ENCODE measurements around the gene KCNJ6. TPM values are rescaled to one million over a fixed set of nuclear protein-coding genes. Genes with fewer than 3 reads are reported as not detected.

The KCNJ6 gene
- total RNA-seq, 1 experiment from 2014 or later: not detected

DNA sequence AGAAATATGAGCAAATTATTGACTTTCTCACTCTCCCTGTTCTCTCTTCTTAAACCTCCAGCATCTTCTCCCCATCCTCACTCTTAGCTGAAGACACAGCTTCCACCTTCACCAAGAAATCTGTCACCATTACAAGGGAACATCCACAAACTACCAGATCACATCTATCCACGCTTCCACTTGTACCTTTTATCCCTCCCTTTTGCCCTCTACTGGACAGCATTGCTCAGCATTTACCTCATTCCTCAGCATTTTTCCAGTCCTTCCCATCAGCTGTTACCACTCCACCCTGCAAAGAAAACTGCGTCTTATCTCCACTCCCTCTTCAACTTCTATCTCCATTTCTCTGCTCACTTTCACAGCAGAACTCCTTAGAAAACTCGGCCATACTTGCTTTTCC, 42.6 kb downstream of the KCNJ6 start:
- DNase-seq (ENCODE audit: low read depth, low spot score): no peak
- H2AFZ ChIP-seq (ENCODE audit: low read depth, low read length, poor library complexity, severe bottlenecking): no peak overlapping the region
- H3K36me3 ChIP-seq (ENCODE audit: control insufficient read depth in 1 of 2, insufficient read depth in 2 of 2, low read length in 2 of 2): no peaks in the 10 kb centered on the region
- intact Hi-C loops (cut with micrococcal nuclease): no loop called here
- peaks cover 0 to 4% of the 10 kb centered on the region in 2 experiments; a peak in 1 of 4 replicates for H3K9me3 ChIP-seq (ENCODE audit: control insufficient read depth in 1 of 2, insufficient read depth in 1 of 2, low read depth in 1 of 2, low read length in 2 of 2)
- H3K27me3 ChIP-seq (ENCODE audit: insufficient read depth, low read length): no peaks in the 10 kb centered on the region
- no peaks in the 10 kb centered on the region for H4K20me1 ChIP-seq (ENCODE audit: insufficient read depth)
- H3K79me2 ChIP-seq (ENCODE audit: insufficient read depth, low read length): no peaks in the 10 kb centered on the region
- no peak for ATAC-seq
- no peaks in the 10 kb centered on the region for H3K9me2 ChIP-seq (ENCODE audit: insufficient read depth)
- no peaks in the 10 kb centered on the region for H3K4me1 ChIP-seq (ENCODE audit: control insufficient read depth in 1 of 2, insufficient read depth in 2 of 2, low read length in 2 of 2)
- CTCF ChIA-PET: no interaction called here
- H3K4me3 ChIP-seq (replicated peaks in 1 of 2; ENCODE audit: low read depth in 1 of 2, low read length in 2 of 2): no peak overlapping the region
- H3K9ac ChIP-seq (ENCODE audit: low read length): no peak overlapping the region
- POLR2A ChIA-PET: no interaction called here
- TF ChIP-seq EGR1 (IDR thresholded peaks at IDR 0.05; ENCODE audit: low read depth): no peak
- TF ChIP-seq CTCF (IDR thresholded peaks at IDR 0.05 in 2 of 3, conservative IDR thresholded peaks at IDR 0.05 in 1 of 3; ENCODE audit: borderline replicate concordance in 1 of 3, insufficient read depth in 1 of 3, low read depth in 2 of 3, low read length in 2 of 3): 0 out of 6 replicates have a peak, but pooled peaks of 1 of the 3 experiments have one; percentile 5
- no peak overlapping the region for H3K4me2 ChIP-seq (ENCODE audit: low read length)
- H3K27ac ChIP-seq (ENCODE audit: low read depth, low read length): no peak overlapping the region
- RAD21 ChIA-PET (ENCODE audit: low non-redundant PET in 1 of 2, low total read pairs in 2 of 2, uncharacterized antibody in 2 of 2, unreplicated experiment in 2 of 2): no interaction called here
- BruUV-seq (replicated peaks): no TSS peak

- no peak for ATAC-seq
- BruUV-seq (replicated peaks): no TSS peak
- no peaks in the 10 kb centered on the region for H3K27me3 ChIP-seq (ENCODE audit: insufficient read depth, low read length)
- no peak for DNase-seq (ENCODE audit: low read depth, low spot score)
- no peak overlapping the region for H3K4me3 ChIP-seq (replicated peaks in 1 of 2; ENCODE audit: low read depth in 1 of 2, low read length in 2 of 2)
- POLR2A ChIA-PET: no interaction called here
- no peaks in the 10 kb centered on the region for H3K79me2 ChIP-seq (ENCODE audit: insufficient read depth, low read length)
- intact Hi-C loops (cut with micrococcal nuclease): no loop called here
- CTCF ChIA-PET: no interaction called here
- RAD21 ChIA-PET (ENCODE audit: low non-redundant PET in 1 of 2, low total read pairs in 2 of 2, uncharacterized antibody in 2 of 2, unreplicated experiment in 2 of 2): no interaction called here
- no peaks in the 10 kb centered on the region for H3K36me3 ChIP-seq (ENCODE audit: control insufficient read depth in 1 of 2, insufficient read depth in 2 of 2, low read length in 2 of 2)
- TF ChIP-seq YY1 (IDR thresholded peaks at IDR 0.05; ENCODE audit: extremely low read depth, insufficient replicate concordance, low read depth, low read length) (no peak), FOSL1 (IDR thresholded peaks at IDR 0.05; ENCODE audit: low read depth) (no peak), TCF7L2 (IDR thresholded peaks at IDR 0.05; ENCODE audit: borderline replicate concordance, extremely low read depth, insufficient read depth, insufficient read length) (no peak), EZH2phosphoT487 (IDR thresholded peaks at IDR 0.05; ENCODE audit: borderline replicate concordance) (no peak)
- TF ChIP-seq, protein P1, sequence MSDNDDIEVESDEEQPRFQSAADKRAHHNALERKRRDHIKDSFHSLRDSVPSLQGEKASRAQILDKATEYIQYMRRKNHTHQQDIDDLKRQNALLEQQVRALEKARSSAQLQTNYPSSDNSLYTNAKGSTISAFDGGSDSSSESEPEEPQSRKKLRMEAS (IDR thresholded peaks at IDR 0.05): no peak
- TF ChIP-seq, protein P2, sequence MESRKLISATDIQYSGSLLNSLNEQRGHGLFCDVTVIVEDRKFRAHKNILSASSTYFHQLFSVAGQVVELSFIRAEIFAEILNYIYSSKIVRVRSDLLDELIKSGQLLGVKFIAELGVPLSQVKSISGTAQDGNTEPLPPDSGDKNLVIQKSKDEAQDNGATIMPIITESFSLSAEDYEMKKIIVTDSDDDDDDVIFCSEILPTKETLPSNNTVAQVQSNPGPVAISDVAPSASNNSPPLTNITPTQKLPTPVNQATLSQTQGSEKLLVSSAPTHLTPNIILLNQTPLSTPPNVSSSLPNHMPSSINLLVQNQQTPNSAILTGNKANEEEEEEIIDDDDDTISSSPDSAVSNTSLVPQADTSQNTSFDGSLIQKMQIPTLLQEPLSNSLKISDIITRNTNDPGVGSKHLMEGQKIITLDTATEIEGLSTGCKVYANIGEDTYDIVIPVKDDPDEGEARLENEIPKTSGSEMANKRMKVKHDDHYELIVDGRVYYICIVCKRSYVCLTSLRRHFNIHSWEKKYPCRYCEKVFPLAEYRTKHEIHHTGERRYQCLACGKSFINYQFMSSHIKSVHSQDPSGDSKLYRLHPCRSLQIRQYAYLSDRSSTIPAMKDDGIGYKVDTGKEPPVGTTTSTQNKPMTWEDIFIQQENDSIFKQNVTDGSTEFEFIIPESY (IDR thresholded peaks at IDR 0.05; ENCODE audit: extremely low read depth, insufficient replicate concordance, low read length): no peak
- no peak overlapping the region for H3K4me2 ChIP-seq (ENCODE audit: low read length)
- no peak overlapping the region for H2AFZ ChIP-seq (ENCODE audit: low read depth, low read length, poor library complexity, severe bottlenecking)
- no peaks in the 10 kb centered on the region for H3K9me2 ChIP-seq (ENCODE audit: insufficient read depth)
- no peak overlapping the region for H3K9ac ChIP-seq (ENCODE audit: low read length)
- no peaks in the 10 kb centered on the region for H4K20me1 ChIP-seq (ENCODE audit: insufficient read depth)
- H3K27ac ChIP-seq (ENCODE audit: low read depth, low read length): no peak overlapping the region
- no peaks in the 10 kb centered on the region for H3K4me1 ChIP-seq (ENCODE audit: control insufficient read depth in 1 of 2, insufficient read depth in 2 of 2, low read length in 2 of 2)
- H3K9me3 ChIP-seq (ENCODE audit: control insufficient read depth in 1 of 2, insufficient read depth in 1 of 2, low read depth in 1 of 2, low read length in 2 of 2): peaks cover 0 to 4% of the 10 kb centered on the region in 2 experiments; a peak in 1 of 4 replicates
These were observed 45.0 kb downstream of the KCNJ6 start for GRCh38 chr21:37871121-37871862.

Data from HCT116 (cell line).